A549 (cell line): ENCODE data around the gene EXOG. TPM values are rescaled to one million over a fixed set of nuclear protein-coding genes. Genes with fewer than 3 reads are reported as not detected.

Experiments used
- ATAC-seq, 2 experiments: fragments of 200-7000 bp in 1 of 2; fragments of >200 bp in 1 of 2; cut with Nextera tagmentation in 1 of 2; cut with Tn5 transposase in 1 of 2; 3 replicates each; pipeline versions ENCODE4 v1.8.0 to v1.9.1; 2018 to 2020; ENCODE audit warnings: mild to moderate bottlenecking in 1 of 2, moderate library complexity in 1 of 2
- CTCF ChIA-PET: fragments of 300-600 bp; sonication (Branson Sonifier 250); formaldehyde crosslinking; extraction: SDS; loops from one replicate; lab custom pipeline; 2021; ENCODE audit warnings: antibody characterized with exemption, inconsistent platforms; lab: Yijun Ruan, JAX
- POLR2A ChIA-PET: fragments of 350-600 bp; formaldehyde crosslinking; extraction: SDS; loops from one replicate; lab custom pipeline; 2021; ENCODE audit warnings: antibody characterized with exemption, inconsistent platforms; lab: Yijun Ruan, JAX
- DNase-seq, 2 experiments: peaks; one replicate each; pipeline versions ENCODE4 v3.0.0 to v3.0.0-alpha.2; 2011 to 2016; ENCODE audit warnings: low read depth in 1 of 2, low spot score in 1 of 2
- FAIRE-seq: peaks from 2 replicates; lab custom pipeline; 2011; peaks lifted over from hg19 to GRCh38; lab: Jason Lieb, UNC
- H3K27ac ChIP-seq, 2 experiments: fragments of >200 bp; sonication (Bioruptor Twin); formaldehyde crosslinking; 3 replicates each; pipeline ENCODE4 v1.5.1; 2016 to 2017
- H3K4me1 ChIP-seq: fragments of >200 bp; sonication (Bioruptor Twin); formaldehyde crosslinking; 3 replicates; pipeline ENCODE4 v1.6.1; 2016
- H3K4me2 ChIP-seq: fragments of >200 bp; sonication (Bioruptor Twin); formaldehyde crosslinking; 3 replicates; pipeline ENCODE4 v1.6.1; 2016
- H3K4me3 ChIP-seq: fragments of >200 bp; sonication (Bioruptor Twin); formaldehyde crosslinking; 3 replicates; pipeline ENCODE4 v1.5.1; 2016
- H3K9me3 ChIP-seq: fragments of >200 bp; sonication (Bioruptor Twin); formaldehyde crosslinking; 3 replicates; pipeline ENCODE4 v1.6.1; 2016
- BCL3 ChIP-seq: fragments of >200 bp; sonication (Bioruptor Twin); formaldehyde crosslinking; IDR thresholded peaks from 3 replicates; pipeline ENCODE4 v1.6.1; 2016
- CBX8 ChIP-seq: fragments of 200-600 bp; sonication (generic); IDR thresholded peaks from 2 replicates; pipeline ENCODE4 v1.6.1; 2016
- CHD2 ChIP-seq: fragments of 150-350 bp; IDR thresholded peaks from 2 replicates; pipeline ENCODE4 v1.6.1; 2014; ENCODE audit warnings: low read length; ENCODE audit not compliant: partially characterized antibody
- CTCF ChIP-seq: fragments of >200 bp; sonication (Bioruptor Twin); formaldehyde crosslinking; IDR thresholded peaks from 3 replicates; pipeline ENCODE4 v1.5.1; 2016
- E2F6 ChIP-seq: IDR thresholded peaks from 2 replicates; pipeline ENCODE4 v1.6.1; 2012; ENCODE audit warnings: low read depth, borderline replicate concordance
- EHF ChIP-seq: fragments of 250-450 bp; sonication (Bioruptor Pico); IDR thresholded peaks from 2 replicates; pipeline ENCODE4 v1.5.0; 2020; ENCODE audit warnings: mild to moderate bottlenecking
- EHMT2 ChIP-seq: fragments of 200-600 bp; sonication (generic); IDR thresholded peaks from 2 replicates; pipeline ENCODE4 v1.6.1; 2016; ENCODE audit warnings: antibody characterized with exemption, low read depth, mild to moderate bottlenecking, moderate library complexity
- HDAC2 ChIP-seq: fragments of 200-600 bp; sonication (generic); IDR thresholded peaks from 2 replicates; pipeline ENCODE4 v1.6.1; 2016
- HOXB13 ChIP-seq: fragments of 250-450 bp; sonication (Bioruptor Pico); IDR thresholded peaks from 2 replicates; pipeline ENCODE4 v1.5.0; 2020; ENCODE audit warnings: low read depth, mild to moderate bottlenecking, moderate library complexity
- HOXB5 ChIP-seq: fragments of 250-450 bp; sonication (Bioruptor Pico); IDR thresholded peaks from 2 replicates; pipeline ENCODE4 v1.5.0; 2020; ENCODE audit warnings: mild to moderate bottlenecking, moderate library complexity
- JUNB ChIP-seq: fragments of >200 bp; sonication (Bioruptor Twin); formaldehyde crosslinking; IDR thresholded peaks from 2 replicates; pipeline ENCODE4 v1.6.1; 2016
- KDM1A ChIP-seq: fragments of 200-600 bp; sonication (generic); IDR thresholded peaks from 2 replicates; pipeline ENCODE4 v1.6.1; 2016; ENCODE audit warnings: low read depth, mild to moderate bottlenecking
- MAFK ChIP-seq: fragments of 450-650 bp; IDR thresholded peaks from 2 replicates; pipeline ENCODE4 v1.6.1; 2014; ENCODE audit not compliant: partially characterized antibody
- NR3C1 ChIP-seq: fragments of >200 bp; sonication (Bioruptor Twin); formaldehyde crosslinking; IDR thresholded peaks from 3 replicates; pipeline ENCODE4 v1.6.1; 2017
- PHF8 ChIP-seq: fragments of 200-600 bp; sonication (generic); IDR thresholded peaks from 2 replicates; pipeline ENCODE4 v1.6.1; 2016; ENCODE audit warnings: low read depth, mild to moderate bottlenecking, antibody characterized with exemption, moderate library complexity, borderline replicate concordance
- RNF2 ChIP-seq: fragments of 200-600 bp; sonication (generic); IDR thresholded peaks from 2 replicates; pipeline ENCODE4 v1.6.1; 2016; ENCODE audit warnings: low read depth, mild to moderate bottlenecking, antibody characterized with exemption, moderate library complexity, borderline replicate concordance
- SMC3 ChIP-seq: fragments of >200 bp; sonication (Bioruptor Twin); formaldehyde crosslinking; IDR thresholded peaks from 3 replicates; pipeline ENCODE4 v1.6.1; 2018; ENCODE audit warnings: inconsistent platforms
- TP53 ChIP-seq: fragments of 250-450 bp; sonication (Bioruptor Pico); IDR thresholded peaks from 2 replicates; pipeline ENCODE4 v1.5.0; 2021; ENCODE audit warnings: mild to moderate bottlenecking, moderate library complexity
- ZSCAN20 ChIP-seq: fragments of 250-450 bp; sonication (Bioruptor Pico); IDR thresholded peaks from 2 replicates; pipeline ENCODE4 v1.8.0; 2022; ENCODE audit warnings: mild to moderate bottlenecking, moderate library complexity
- WGBS: methylation state at CpG from one replicate; pipeline ENCODE4 v1.1.6; 2017; ENCODE audit errors: missing lambda C conversion rate; 5-methylcytosine and 5-hydroxymethylcytosine counted together
- polyA plus RNA-seq, 4 experiments: library from polyadenylated mRNA; depleted of rRNA in 3 of 4; stranded (reverse); fragments of >200 nt; fragmentation: RNase III in 1 of 4; extraction: RNeasy Plus Mini Kit Qiagen cat#74134 plus additional on column Dnase treatment in 1 of 4; gene quantifications; 2 replicates in 3 of 4; 3 replicates in 1 of 4; pipeline ENCODE4 v1.2.3, GENCODE V29; 2011 to 2017

EXOG gene
- polyA plus RNA-seq, 2 of the 4 experiments (the other 2 are of a cell fraction), result 11.2 to 17.1 TPM

- no peak for ATAC-seq
- Histone ChIP-seq H3K27ac (no peak overlapping the region), H3K4me2 (no peak overlapping the region), H3K4me3 (no peak overlapping the region), H3K4me1 (peaks cover 6% of the 10 kb centered on the region; the same call in 2 of the 3 replicates), H3K9me3 (no peaks in the 10 kb centered on the region)
- WGBS, result 95% methylated on average over 1 of the region's 10 CpGs
- ChIA-PET POLR2A (no interaction called here), CTCF (no interaction called here)
- FAIRE-seq, result no peak
- no peak for DNase-seq
- TF ChIP-seq PHF8 (no peak), KDM1A (no peak), TP53 (CRISPR knock-in tag) (no peak), JUNB (no peak), SMC3 (no peak)
Observed at GRCh38 chr3:38459499-38460048, 36.6 kb upstream of the EXOG start.

- 84% methylated on average over 12 of the region's 12 CpGs for WGBS
- POLR2A ChIA-PET, result no interaction called here
- no peak for FAIRE-seq
Observed at GRCh38 chr3:38460377-38461270, 35.5 kb upstream of the EXOG start.

GRCh38 chr3:38465588-38466154, 30.5 kb upstream of the EXOG start:
- no peak for ATAC-seq
- CTCF ChIA-PET, result interaction anchor here (0.5 to 1.5 kb wide), 4 partner anchors 14 to 620 kb away, joined by 3 to 5 read pairs (median 4); partner anchors contain the start of gene XYLB
- Histone ChIP-seq H3K4me1 (no peaks in the 10 kb centered on the region), H3K4me3 (no peak overlapping the region), H3K4me2 (no peak overlapping the region), H3K9me3 (peaks cover 32% of the 10 kb centered on the region), H3K27ac (no peak overlapping the region)
- POLR2A ChIA-PET, result interaction anchor here (0.9 kb wide), 1 partner anchor 12 kb away, joined by 3 read pairs; the partner anchor contains the start of gene ACVR2B
- DNase-seq, result no peak
- TF ChIP-seq NR3C1 (no peak), HDAC2 (no peak), CHD2 (no peak), CTCF (no peak)
- TF ChIP-seq, all 56 proteins: peak for 0
- no peak for FAIRE-seq
- WGBS, result 92% methylated on average over 1 of the region's 1 CpG

More at GRCh38 chr3:38460377-38461270, 35.5 kb upstream of the EXOG start:
- Histone ChIP-seq H3K4me1 (peaks cover 5% of the 10 kb centered on the region; the same call in 2 of the 3 replicates), H3K4me3 (no peak overlapping the region), H3K9me3 (peaks cover 5% of the 10 kb centered on the region; the same call in 1 of the 3 replicates), H3K27ac (no peak overlapping the region), H3K4me2 (no peak overlapping the region)
- DNase-seq (no peak), ATAC-seq (no peak)
- TF ChIP-seq EHMT2, result no peak
- TF ChIP-seq CBX8, result no peak
- no peak for TF ChIP-seq RNF2
- no peak for TF ChIP-seq HOXB13
- TF ChIP-seq PHF8, result no peak
- no peak for TF ChIP-seq HOXB5 (CRISPR knock-in tag)
- no peak for TF ChIP-seq MAFK
- TF ChIP-seq BCL3, result no peak
- TF ChIP-seq E2F6, result no peak
- no peak for TF ChIP-seq ZSCAN20
- no peak for TF ChIP-seq EHF (CRISPR knock-in tag)
- no peak for TF ChIP-seq KDM1A
- CTCF ChIA-PET, result interaction anchor here (1.2 kb wide), 1 partner anchor 19 kb away, joined by 4 read pairs; no protein-coding TSS in a partner anchor
